ENCODE results near the gene CLCN6.

The CLCN6 gene

GRCh38 chr1:11764519-11764918, 41.5 kb upstream of the CLCN6 start:
- no peak for TF ChIP-seq CTCF (IDR thresholded peaks at IDR 0.05; ENCODE audit: insufficient read depth, low read length, missing control alignments)
- ChIA-PET CTCF (interaction anchor here (1.6 kb wide), 1 partner anchor 45 kb away, joined by 4 read pairs; no protein-coding TSS in a partner anchor), POLR2A (no interaction called here)
- DNase-seq (ENCODE audit: low read depth, low spot score) = no peak
- no peak overlapping the region for H3K4me3 ChIP-seq (ENCODE audit: low read depth, low read length)

GRCh38 chr1:11765661-11766428, 40.1 kb upstream of the CLCN6 start:
- DNase-seq (ENCODE audit: low read depth, low spot score) = no peak
- POLR2A ChIA-PET = no interaction called here

GRCh38 chr1:11766429-11766776, 39.6 kb upstream of the CLCN6 start:
- no peak overlapping the region for H3K4me3 ChIP-seq (ENCODE audit: low read depth, low read length)
- ChIA-PET POLR2A (no interaction called here), CTCF (no interaction called here)
- no peak for DNase-seq (ENCODE audit: low read depth, low spot score)
- TF ChIP-seq CTCF (IDR thresholded peaks at IDR 0.05; ENCODE audit: insufficient read depth, low read length, missing control alignments) = no peak

More at GRCh38 chr1:11765661-11766428, 40.1 kb upstream of the CLCN6 start:
- CTCF ChIA-PET = interaction anchor here (1.6 kb wide), 1 partner anchor 47 kb away, joined by 4 read pairs; no protein-coding TSS in a partner anchor
- TF ChIP-seq CTCF (IDR thresholded peaks at IDR 0.05; ENCODE audit: insufficient read depth, low read length, missing control alignments) = no peak
- no peak overlapping the region for H3K4me3 ChIP-seq (ENCODE audit: low read depth, low read length)

- ChIA-PET POLR2A (no interaction called here), CTCF (interaction anchor here (1.3 to 1.4 kb wide), 2 partner anchors 17 to 48 kb away, joined by 4 to 5 read pairs; no protein-coding TSS in a partner anchor)
- TF ChIP-seq CTCF (IDR thresholded peaks at IDR 0.05; ENCODE audit: insufficient read depth, low read length, missing control alignments) = no peak
- H3K4me3 ChIP-seq (ENCODE audit: low read depth, low read length) = no peak overlapping the region
- DNase-seq (ENCODE audit: low read depth, low spot score) = no peak
These were observed 37.9 kb upstream of the CLCN6 start for GRCh38 chr1:11767922-11768704.

GRCh38 chr1:11768821-11769220, 37.2 kb upstream of the CLCN6 start:
- CTCF ChIA-PET = interaction anchor here (1.4 kb wide), 1 partner anchor 49 kb away, joined by 4 read pairs; no protein-coding TSS in a partner anchor
- POLR2A ChIA-PET = no interaction called here
- DNase-seq (ENCODE audit: low read depth, low spot score) = no peak
- no peak overlapping the region for H3K4me3 ChIP-seq (ENCODE audit: low read depth, low read length)
- TF ChIP-seq CTCF (IDR thresholded peaks at IDR 0.05; ENCODE audit: insufficient read depth, low read length, missing control alignments) = no peak

- H3K4me3 ChIP-seq (ENCODE audit: low read depth, low read length) = no peak overlapping the region
- ChIA-PET POLR2A (no interaction called here), CTCF (no interaction called here)
- no peak for TF ChIP-seq CTCF (IDR thresholded peaks at IDR 0.05; ENCODE audit: insufficient read depth, low read length, missing control alignments)
- no peak for DNase-seq (ENCODE audit: low read depth, low spot score)
These were observed 36.7 kb upstream of the CLCN6 start for GRCh38 chr1:11769274-11769673.

All from AG04449 (cell line).